RPMI7951 (cell line): ENCODE data around the gene STX1A. TPM values are rescaled to one million over a fixed set of nuclear protein-coding genes. Genes with fewer than 3 reads are reported as not detected.

Experiments
- DNase-seq: peaks from one replicate; pipeline ENCODE4 v3.0.0-alpha.2; 2012; ENCODE audit warnings: low read depth
- total RNA-seq: library from RNA; depleted of rRNA; stranded (reverse); fragments of >200 nt; shearing (Covaris generic); gene quantifications from 2 replicates; pipeline ENCODE4 v1.2.3, GENCODE V29; 2014

STX1A gene
- total RNA-seq, 1 experiment from 2014 or later: 36.4 TPM

DNA sequence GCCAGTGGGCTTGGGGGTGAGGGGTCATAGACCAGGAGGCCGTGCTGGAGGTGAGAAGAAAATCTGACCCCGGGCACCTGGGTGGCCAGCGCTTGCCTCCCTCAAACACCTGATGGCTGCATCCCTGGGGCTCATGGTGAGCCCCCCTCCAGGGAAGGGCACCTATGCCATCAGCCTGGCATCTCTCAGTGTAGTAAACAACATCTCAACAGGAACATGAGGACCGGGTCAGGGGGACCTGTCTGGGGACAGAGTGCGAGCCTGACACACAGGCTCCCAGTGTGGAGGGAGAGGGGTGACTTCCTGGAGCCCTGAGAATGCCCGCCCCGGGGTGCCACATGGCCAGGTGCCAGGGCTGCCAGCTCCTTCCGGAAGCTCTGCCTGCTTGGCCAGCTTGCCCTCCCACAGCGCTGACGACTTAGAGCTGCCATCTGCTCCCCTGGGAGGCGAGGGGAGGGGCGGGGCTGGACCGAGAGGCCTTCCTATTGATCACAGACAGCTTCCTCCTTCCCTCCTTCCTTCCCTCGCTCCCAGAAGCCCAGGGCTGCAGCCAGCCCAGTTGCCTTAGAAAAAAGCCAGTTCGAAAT lies 12.3 kb downstream of the STX1A start:
- peak; percentile 39 for DNase-seq

DNA sequence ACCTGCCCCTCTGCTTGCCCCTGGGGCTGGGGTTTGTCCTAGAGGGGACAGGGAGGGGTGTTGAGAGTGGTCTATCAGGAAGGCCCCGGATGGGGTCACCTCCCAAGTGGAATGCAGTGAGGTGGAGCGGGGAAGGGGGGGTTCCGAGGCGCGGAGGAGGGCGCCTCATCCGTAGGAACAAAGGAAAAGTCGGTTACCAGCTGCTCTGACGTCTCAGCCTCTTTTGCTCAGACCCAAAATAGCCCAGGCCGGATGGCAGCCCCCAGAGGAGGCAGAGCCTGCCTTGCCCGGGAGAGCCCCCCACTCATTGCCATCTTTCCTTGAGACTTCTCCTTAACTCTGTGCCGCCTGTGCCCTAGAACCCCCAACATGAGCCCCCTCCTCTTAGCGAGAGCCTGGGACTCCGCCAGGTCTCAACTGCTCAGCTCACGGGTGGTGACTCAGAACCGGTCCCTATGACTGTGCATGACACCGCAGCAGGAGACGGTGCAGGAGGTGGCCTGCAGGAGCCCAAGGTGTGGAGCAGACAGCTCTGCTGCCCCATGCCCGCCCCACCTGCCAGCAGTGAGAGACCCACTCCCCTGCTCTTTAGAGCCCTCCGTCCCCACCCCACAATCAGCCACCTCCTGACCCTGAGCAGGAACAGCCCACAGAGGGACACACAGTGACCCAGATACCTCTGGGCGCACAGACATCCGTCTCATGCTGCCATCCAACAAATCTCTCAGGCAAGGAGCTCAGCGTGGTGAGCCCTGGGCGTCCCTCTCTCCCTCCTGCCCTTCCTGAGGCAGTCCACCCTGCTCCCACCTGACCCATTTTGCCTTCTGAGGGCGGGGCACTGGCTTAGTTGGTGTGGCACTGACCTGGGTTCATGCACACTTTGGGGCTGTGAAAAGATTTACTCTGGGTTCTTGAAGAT lies 13.1 kb downstream of the STX1A start:
- no peak for DNase-seq

GRCh38 chr7:73705551-73705920 lies 13.9 kb downstream of the STX1A start:
- no peak for DNase-seq

DNA sequence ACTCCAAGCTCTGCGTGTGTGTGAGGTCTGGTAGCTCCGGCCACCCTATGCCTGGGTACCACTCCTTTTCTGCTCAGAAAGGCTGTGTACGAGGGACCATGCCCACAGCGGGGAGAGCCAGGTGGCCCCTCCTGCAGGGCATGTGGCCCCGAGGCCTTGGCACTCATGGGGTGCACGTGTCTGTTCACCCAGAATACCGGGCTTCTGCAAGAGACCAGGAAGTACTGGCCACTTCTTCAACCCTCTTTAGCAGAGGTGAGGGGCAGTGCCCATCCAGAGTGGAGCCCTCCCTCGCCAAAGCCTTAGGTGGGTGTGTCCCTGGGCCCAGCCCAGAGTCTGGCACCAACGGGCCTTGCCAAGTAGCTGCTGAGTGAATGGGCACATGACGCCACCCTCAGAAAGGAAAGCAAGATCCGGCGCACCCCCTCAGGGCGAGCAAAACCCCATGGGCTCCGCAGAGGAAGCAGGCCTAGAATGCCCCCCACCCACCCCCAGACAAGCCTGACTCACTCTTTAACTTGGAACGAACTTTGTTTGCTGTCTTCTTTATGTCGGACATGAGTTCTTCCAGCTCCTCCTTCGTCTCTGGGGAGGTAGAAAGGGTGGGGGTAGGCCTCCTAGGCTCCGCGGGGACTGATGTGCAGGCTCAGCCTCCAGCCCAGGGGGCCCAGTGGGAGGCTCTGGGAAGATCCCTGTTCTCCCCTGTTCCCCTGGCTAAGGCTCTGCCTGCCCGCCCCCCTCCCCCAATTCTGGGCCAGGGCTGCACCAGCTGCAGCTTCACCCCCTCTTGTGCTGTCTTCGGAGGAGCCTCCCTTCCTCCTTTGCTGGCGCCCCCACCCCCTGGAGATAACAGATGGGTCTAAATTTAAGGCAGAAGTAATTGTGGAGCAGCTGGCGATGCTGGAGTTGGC lies 14.6 kb downstream of the STX1A start:
- DNase-seq: no peak

DNA sequence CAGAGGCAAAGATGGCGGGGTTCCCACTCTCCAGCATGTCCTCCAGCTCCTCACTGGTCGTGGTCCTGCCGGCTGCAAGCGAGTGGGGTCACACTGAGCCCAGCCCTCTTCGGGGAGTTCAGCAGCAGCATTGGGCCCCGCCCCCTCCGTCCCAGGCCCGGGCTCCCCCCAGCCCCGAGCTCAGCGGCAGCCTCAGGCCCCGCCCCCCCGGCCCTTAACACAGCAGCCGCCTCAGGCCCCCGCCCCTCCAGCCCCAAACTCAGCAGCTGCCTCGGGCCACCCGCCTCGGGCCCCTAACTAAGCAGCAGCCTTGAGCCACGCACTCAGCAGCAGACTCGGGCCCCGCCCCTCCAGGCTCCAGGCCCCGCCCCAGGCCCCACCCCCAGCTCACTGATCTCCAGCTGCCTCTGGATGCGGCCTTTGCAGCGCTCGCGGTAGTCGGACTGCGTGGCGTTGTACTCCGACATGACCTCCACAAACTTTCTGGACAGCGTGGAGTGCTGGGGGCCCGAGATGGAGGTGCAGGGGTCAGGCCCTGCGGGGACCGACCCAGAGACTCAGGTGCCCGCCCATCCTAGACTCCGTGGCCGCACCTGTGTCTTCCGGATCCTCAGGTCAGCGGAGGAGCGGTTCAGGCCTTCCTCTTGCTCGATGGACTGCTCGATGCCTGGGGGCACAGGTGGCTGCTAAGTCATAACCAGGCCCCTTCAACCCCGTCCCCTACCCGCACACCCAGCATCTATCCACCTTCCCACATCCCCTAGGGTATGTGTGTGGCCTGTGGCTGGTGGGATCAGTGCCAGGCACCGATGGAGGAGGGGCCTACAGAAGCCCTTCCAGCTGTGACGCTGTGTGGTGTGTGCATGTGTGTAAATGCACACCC lies 15.5 kb downstream of the STX1A start:
- no peak for DNase-seq

DNA sequence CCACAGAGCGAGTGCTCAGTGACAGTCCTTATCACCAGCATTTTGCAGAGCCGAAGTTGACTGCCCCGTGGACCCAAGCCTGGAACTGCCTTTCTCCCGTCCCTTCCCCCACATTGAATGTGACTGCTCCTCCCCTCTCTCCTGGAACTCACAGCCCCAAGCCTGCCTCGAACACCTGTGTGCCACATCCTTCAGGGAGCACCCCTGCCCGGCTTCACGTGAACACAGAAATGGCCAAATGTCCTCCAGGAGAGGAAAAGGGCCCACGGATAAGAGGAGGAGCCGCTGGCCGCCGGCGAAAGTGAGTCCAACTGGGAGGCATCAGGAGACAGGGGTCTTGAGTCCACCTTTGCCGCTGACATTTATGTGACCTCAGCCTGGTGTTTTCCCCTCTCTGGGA lies 16.2 kb downstream of the STX1A start:
- no peak for DNase-seq

DNA sequence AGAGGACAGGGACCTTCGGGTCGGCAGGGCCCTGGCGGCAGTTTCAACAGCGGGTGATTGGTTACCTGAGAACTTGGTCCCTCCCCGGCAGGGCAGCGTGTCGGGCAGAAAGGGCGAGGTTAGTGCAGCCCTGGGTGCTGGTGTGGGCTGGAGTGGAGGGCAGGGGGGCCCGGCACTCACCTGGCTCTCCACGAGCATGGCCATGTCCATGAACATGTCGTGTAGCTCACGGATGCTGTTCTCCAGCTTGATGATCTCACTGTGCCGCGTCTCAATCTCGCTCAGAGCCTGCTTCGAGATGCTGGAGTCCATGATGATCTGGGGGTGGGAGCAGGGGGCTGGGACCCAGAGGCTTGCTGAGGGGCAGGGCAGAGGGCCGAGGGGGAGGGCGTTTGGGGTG lies 16.8 kb downstream of the STX1A start:
- no peak for DNase-seq

GRCh38 chr7:73702226-73702625 lies 17.2 kb downstream of the STX1A start:
- DNase-seq: no peak

DNA sequence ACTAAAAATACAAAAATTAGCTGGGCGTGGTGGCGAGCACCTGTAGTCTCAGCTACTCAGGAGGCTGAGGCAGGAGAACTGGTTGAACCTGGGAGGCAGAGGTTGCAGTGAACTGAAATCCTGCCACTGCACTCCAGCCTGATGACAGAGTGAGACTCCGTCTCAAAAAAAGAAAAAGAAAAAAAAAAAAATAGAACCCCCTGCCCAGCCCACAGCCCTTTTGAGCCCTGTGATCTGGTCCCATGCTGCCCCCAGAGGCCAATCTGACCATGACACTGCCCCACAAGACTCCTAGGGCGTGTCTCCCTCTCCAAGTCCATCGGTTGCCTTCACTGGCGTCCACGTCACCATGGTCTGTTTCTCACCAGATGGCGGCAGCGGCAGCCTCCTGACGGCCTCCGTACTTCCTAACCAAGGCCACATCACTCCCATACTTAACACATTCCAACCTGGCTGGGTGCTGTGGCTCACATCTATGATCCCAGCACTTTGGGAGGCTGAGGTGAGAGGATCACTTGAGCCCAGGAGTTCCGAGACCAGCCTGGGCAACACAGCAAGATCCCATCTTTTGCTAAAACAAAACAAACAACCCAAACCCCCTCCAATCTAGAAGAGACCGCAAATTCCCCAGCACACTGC lies 18.0 kb downstream of the STX1A start:
- DNase-seq: peak; percentile 68

DNA sequence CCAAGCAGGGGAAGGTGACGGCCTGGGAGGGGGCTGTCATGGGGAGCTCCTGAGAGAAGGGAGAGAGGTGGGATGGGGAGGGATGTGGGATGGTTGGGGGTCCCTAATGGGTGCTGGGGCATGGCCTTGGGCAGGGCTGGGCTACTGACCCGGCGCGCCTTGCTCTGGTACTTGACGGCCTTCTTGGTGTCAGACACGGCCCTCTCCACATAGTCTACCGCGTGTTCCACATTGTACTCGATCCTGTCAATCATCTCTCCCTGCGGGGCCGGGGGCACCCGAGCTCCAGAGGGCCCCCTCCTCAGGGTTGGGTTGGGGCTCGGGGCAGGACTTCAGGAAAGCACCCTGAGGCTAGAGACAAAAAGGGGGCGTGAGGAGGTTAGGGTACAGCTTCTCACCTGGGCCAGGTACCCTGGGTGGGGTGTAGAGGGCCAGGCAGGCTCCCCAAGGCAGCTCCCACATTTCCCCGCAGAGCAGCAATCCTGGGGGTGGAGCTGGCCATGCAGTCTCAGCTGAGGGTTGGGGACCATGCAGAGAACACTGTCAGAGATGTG lies 18.8 kb downstream of the STX1A start:
- DNase-seq: no peak

GRCh38 chr7:73700069-73700423 lies 19.4 kb downstream of the STX1A start:
- no peak for DNase-seq

- DNase-seq: no peak
Measured at GRCh38 chr7:73699370-73700068, 19.9 kb downstream of the STX1A start.

- no peak for DNase-seq
Measured at GRCh38 chr7:73698410-73698809, 21.1 kb downstream of the STX1A start.

DNA sequence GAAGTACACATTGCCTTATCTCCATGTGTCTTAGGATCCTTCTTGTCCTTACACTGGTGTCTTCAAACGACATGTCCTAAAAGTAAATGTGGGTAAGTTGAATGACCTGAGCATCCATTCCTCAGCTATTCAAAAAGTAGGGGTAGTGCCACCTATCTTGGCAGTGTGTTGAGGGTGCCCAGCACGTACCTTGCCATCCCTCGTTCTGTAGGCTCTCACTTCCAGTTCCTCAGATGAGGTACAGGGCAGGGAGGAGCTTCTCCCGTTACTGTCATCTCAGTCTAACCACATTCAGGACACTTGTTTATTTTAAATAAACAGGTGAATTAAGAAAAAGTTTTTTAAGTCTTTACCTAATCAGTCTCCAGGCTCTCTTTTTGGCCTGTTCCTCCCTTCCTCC lies 23.1 kb downstream of the STX1A start:
- no peak for DNase-seq

DNA sequence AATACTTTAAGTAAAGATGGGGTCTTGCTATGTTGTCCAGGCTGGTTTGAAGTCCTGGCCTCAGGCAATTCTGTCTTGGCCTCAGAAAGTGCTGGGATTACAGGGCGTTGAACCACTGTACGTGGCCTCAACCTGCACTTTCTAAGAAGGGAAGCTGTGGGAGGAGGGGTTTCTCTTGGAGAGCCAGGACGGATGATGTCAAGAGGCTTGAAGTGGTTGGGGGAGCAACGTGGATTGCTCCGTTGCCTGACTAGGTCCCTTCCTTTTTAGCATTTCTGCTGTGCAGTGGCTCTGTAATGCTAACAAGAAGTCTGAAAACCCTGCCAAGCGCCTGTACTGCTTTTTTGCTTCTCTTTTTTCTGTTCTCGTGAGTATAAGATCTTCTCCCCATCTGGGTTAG lies 28.8 kb downstream of the STX1A start:
- DNase-seq: no peak

DNA sequence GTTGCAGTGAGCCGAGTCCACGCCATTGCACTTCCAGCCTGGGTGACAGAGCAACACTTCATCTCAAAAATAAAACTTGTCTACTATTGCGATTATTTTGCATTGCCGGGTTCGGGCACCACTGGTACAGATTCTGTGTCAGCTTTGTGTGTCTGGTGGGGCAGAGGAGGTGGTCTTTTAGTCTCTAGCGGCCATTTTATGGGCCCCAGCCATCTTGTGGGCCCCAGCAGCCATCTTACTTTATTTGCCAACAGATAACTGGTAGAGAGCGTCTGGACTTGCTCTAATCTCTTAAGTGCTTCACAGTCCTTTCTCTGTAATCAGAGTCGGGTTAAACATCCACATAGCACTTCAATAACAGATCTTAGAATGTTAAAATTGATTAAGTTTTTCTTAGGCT lies 31.2 kb downstream of the STX1A start:
- DNase-seq: no peak

GRCh38 chr7:73685311-73685710 lies 34.2 kb downstream of the STX1A start:
- no peak for DNase-seq

- no peak for DNase-seq
Measured at GRCh38 chr7:73683788-73684693, 35.4 kb downstream of the STX1A start.
